Measurements from ENCODE around the gene RFNG. TPM values are rescaled to one million over a fixed set of nuclear protein-coding genes. Genes with fewer than 3 reads are reported as not detected.

RFNG gene
- total and polyA plus RNA-seq, 2 of the 13 experiments (the other 11 are each of a cell fraction or from before 2014, with no cell fraction given): 61.4 to 64.0 TPM

DNA sequence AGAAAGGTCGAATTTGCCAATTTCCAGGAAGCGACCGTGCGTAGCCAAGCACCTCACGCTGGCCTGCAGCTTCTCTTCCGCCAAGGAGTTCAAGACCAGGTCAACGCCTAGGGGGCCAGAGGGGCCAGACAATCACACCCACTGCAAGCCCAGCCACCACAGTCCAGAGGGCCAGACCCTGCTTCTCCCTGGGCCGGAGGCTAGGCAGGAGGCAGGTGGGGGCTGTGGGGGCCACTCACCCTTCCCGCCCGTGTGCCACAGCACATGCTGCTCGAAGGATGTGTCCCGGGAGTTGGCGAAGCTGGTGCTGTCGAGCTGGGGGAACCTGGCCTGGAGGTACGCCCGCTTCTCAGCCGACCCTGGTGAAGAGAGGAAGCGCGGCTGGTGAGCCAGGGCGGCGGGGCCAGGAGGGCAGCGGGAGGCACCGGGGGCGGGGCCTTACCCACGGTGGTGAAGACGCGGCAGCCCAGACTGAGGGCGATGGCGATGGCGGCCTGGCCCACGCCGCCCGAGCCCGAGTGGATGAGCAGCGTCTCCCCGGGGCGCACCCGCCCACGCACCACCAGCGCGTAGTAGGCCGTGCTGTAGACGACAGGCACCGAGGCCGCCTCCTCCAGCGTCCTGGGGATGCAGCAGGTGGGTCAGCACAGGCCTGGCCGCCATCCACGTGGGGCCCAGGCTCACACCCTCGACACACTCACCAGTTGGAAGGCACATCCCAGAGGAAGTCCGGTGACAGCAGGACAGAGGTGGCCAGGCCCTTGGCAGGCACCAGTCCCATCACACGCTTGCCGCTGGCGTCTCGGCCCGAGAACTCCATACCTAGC lies 32.1 kb upstream of the RFNG start (continued):
- TF ChIP-seq, protein P1, sequence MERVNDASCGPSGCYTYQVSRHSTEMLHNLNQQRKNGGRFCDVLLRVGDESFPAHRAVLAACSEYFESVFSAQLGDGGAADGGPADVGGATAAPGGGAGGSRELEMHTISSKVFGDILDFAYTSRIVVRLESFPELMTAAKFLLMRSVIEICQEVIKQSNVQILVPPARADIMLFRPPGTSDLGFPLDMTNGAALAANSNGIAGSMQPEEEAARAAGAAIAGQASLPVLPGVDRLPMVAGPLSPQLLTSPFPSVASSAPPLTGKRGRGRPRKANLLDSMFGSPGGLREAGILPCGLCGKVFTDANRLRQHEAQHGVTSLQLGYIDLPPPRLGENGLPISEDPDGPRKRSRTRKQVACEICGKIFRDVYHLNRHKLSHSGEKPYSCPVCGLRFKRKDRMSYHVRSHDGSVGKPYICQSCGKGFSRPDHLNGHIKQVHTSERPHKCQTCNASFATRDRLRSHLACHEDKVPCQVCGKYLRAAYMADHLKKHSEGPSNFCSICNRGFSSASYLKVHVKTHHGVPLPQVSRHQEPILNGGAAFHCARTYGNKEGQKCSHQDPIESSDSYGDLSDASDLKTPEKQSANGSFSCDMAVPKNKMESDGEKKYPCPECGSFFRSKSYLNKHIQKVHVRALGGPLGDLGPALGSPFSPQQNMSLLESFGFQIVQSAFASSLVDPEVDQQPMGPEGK (CRISPR knock-in tag; IDR thresholded peaks at IDR 0.05): peak; percentile 60; the same call in 1 of the 2 replicates
- TF ChIP-seq, protein P2, sequence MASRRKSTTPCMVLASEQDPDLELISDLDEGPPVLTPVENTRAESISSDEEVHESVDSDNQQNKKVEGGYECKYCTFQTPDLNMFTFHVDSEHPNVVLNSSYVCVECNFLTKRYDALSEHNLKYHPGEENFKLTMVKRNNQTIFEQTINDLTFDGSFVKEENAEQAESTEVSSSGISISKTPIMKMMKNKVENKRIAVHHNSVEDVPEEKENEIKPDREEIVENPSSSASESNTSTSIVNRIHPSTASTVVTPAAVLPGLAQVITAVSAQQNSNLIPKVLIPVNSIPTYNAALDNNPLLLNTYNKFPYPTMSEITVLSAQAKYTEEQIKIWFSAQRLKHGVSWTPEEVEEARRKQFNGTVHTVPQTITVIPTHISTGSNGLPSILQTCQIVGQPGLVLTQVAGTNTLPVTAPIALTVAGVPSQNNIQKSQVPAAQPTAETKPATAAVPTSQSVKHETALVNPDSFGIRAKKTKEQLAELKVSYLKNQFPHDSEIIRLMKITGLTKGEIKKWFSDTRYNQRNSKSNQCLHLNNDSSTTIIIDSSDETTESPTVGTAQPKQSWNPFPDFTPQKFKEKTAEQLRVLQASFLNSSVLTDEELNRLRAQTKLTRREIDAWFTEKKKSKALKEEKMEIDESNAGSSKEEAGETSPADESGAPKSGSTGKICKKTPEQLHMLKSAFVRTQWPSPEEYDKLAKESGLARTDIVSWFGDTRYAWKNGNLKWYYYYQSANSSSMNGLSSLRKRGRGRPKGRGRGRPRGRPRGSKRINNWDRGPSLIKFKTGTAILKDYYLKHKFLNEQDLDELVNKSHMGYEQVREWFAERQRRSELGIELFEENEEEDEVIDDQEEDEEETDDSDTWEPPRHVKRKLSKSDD (CRISPR knock-in tag; IDR thresholded peaks at IDR 0.05; ENCODE audit: low read depth): 0 out of 2 replicates have a peak, but pooled peaks have one; percentile 42
- TF ChIP-seq, protein P3, sequence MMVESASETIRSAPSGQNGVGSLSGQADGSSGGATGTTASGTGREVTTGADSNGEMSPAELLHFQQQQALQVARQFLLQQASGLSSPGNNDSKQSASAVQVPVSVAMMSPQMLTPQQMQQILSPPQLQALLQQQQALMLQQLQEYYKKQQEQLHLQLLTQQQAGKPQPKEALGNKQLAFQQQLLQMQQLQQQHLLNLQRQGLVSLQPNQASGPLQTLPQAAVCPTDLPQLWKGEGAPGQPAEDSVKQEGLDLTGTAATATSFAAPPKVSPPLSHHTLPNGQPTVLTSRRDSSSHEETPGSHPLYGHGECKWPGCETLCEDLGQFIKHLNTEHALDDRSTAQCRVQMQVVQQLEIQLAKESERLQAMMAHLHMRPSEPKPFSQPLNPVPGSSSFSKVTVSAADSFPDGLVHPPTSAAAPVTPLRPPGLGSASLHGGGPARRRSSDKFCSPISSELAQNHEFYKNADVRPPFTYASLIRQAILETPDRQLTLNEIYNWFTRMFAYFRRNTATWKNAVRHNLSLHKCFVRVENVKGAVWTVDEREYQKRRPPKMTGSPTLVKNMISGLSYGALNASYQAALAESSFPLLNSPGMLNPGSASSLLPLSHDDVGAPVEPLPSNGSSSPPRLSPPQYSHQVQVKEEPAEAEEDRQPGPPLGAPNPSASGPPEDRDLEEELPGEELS (CRISPR knock-in tag; IDR thresholded peaks at IDR 0.05): no peak
- no peak for TF ChIP-seq ZNF564 (CRISPR knock-in tag; IDR thresholded peaks at IDR 0.05)
- TF ChIP-seq NFE2 (CRISPR knock-in tag; IDR thresholded peaks at IDR 0.05): no peak
- TF ChIP-seq HOXA9 (CRISPR knock-in tag; IDR thresholded peaks at IDR 0.05; ENCODE audit: borderline replicate concordance): 0 out of 2 replicates have a peak, but pooled peaks have one; percentile 25
- 0 out of 2 replicates have a peak, but pooled peaks have one; percentile 29 for TF ChIP-seq ZNF547 (CRISPR knock-in tag; IDR thresholded peaks at IDR 0.05)
- peak; percentile 53; the same call in 1 of the 2 replicates for TF ChIP-seq BORCS8-MEF2B (CRISPR knock-in tag; IDR thresholded peaks at IDR 0.05)
- TF ChIP-seq, protein P4, sequence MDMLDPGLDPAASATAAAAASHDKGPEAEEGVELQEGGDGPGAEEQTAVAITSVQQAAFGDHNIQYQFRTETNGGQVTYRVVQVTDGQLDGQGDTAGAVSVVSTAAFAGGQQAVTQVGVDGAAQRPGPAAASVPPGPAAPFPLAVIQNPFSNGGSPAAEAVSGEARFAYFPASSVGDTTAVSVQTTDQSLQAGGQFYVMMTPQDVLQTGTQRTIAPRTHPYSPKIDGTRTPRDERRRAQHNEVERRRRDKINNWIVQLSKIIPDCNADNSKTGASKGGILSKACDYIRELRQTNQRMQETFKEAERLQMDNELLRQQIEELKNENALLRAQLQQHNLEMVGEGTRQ (IDR thresholded peaks at IDR 0.05; ENCODE audit: low read depth, low read length): no peak
- TF ChIP-seq, protein P4 (CRISPR knock-in tag; IDR thresholded peaks at IDR 0.05; ENCODE audit: borderline replicate concordance): no peak
- peak; percentile 18; the same call in 1 of the 2 replicates for TF ChIP-seq MYC (CRISPR knock-in tag; IDR thresholded peaks at IDR 0.05; ENCODE audit: borderline replicate concordance)
- TF ChIP-seq ZNF451 (CRISPR knock-in tag; IDR thresholded peaks at IDR 0.05): no peak
- no peak for TF ChIP-seq MIXL1 (CRISPR knock-in tag; IDR thresholded peaks at IDR 0.05)
- TF ChIP-seq SP5 (CRISPR knock-in tag; IDR thresholded peaks at IDR 0.05; ENCODE audit: borderline replicate concordance, low read depth): no peak
- no peak for TF ChIP-seq SUZ12 (IDR thresholded peaks at IDR 0.05; ENCODE audit: low read depth, low read length)
- TF ChIP-seq TOPORS (CRISPR knock-in tag; IDR thresholded peaks at IDR 0.05): 0 out of 2 replicates have a peak, but pooled peaks have one; percentile 20
- TF ChIP-seq EED (CRISPR knock-in tag; IDR thresholded peaks at IDR 0.05): 0 out of 2 replicates have a peak, but pooled peaks have one; percentile 23
- TF ChIP-seq ZNF614 (CRISPR knock-in tag; IDR thresholded peaks at IDR 0.05; ENCODE audit: borderline replicate concordance): no peak
- no peak for TF ChIP-seq ISL2 (CRISPR knock-in tag; IDR thresholded peaks at IDR 0.05)
- TF ChIP-seq ATF7 (IDR thresholded peaks at IDR 0.05): no peak
- TF ChIP-seq ATF7 (CRISPR knock-in tag; IDR thresholded peaks at IDR 0.05): peak; percentile 23; the same call in 1 of the 2 replicates
- TF ChIP-seq STAT5B (CRISPR knock-in tag; IDR thresholded peaks at IDR 0.05): no peak
